ENCODE data around the gene SETBP1. TPM values are rescaled to one million over a fixed set of nuclear protein-coding genes. Genes with fewer than 3 reads are reported as not detected.

SETBP1 gene
- total RNA-seq, 1 donor from 2014 or later = 1.5 TPM

GRCh38 chr18:44895176-44895798, 214.6 kb downstream of the SETBP1 start:
- DNase-seq (ENCODE audit: extremely low read depth, low read depth, low spot score) = no peak

GRCh38 chr18:44896846-44897245, 216.2 kb downstream of the SETBP1 start:
- no peak for DNase-seq (ENCODE audit: extremely low read depth, low read depth, low spot score)

- DNase-seq (ENCODE audit: extremely low read depth, low read depth, low spot score) = no peak
Observed at GRCh38 chr18:44897411-44897810, 216.7 kb downstream of the SETBP1 start.

- no peak for DNase-seq (ENCODE audit: extremely low read depth, low read depth, low spot score)
Observed at GRCh38 chr18:44897816-44898215, 217.1 kb downstream of the SETBP1 start.

GRCh38 chr18:44898498-44898897, 217.8 kb downstream of the SETBP1 start:
- DNase-seq (ENCODE audit: extremely low read depth, low read depth, low spot score) = no peak

GRCh38 chr18:44899832-44900231, 219.1 kb downstream of the SETBP1 start:
- no peak for DNase-seq (ENCODE audit: extremely low read depth, low read depth, low spot score)

- no peak for DNase-seq (ENCODE audit: extremely low read depth, low read depth, low spot score)
Observed at GRCh38 chr18:44900627-44901026, 219.9 kb downstream of the SETBP1 start.

GRCh38 chr18:44901283-44901682, 220.6 kb downstream of the SETBP1 start:
- DNase-seq (ENCODE audit: extremely low read depth, low read depth, low spot score) = no peak

GRCh38 chr18:44903327-44903726, 222.6 kb downstream of the SETBP1 start:
- no peak for DNase-seq (ENCODE audit: extremely low read depth, low read depth, low spot score)

GRCh38 chr18:44904768-44905167, 224.1 kb downstream of the SETBP1 start:
- DNase-seq (ENCODE audit: extremely low read depth, low read depth, low spot score) = no peak

GRCh38 chr18:44909191-44909719, 228.6 kb downstream of the SETBP1 start:
- DNase-seq (ENCODE audit: extremely low read depth, low read depth, low spot score) = no peak

- DNase-seq (ENCODE audit: extremely low read depth, low read depth, low spot score) = no peak
Observed at GRCh38 chr18:44911260-44911659, 230.6 kb downstream of the SETBP1 start.

GRCh38 chr18:44911773-44912172, 231.1 kb downstream of the SETBP1 start:
- DNase-seq (ENCODE audit: extremely low read depth, low read depth, low spot score) = no peak

GRCh38 chr18:44912740-44913478, 232.2 kb downstream of the SETBP1 start:
- DNase-seq (ENCODE audit: extremely low read depth, low read depth, low spot score) = no peak

GRCh38 chr18:44914028-44914427, 233.3 kb downstream of the SETBP1 start:
- DNase-seq (ENCODE audit: extremely low read depth, low read depth, low spot score) = no peak

GRCh38 chr18:44915213-44915612, 234.5 kb downstream of the SETBP1 start:
- DNase-seq (ENCODE audit: extremely low read depth, low read depth, low spot score) = no peak

- DNase-seq (ENCODE audit: extremely low read depth, low read depth, low spot score) = no peak
Observed at GRCh38 chr18:44915661-44916060, 235.0 kb downstream of the SETBP1 start.

- no peak for DNase-seq (ENCODE audit: extremely low read depth, low read depth, low spot score)
Observed at GRCh38 chr18:44916429-44917207, 235.9 kb downstream of the SETBP1 start.

- DNase-seq (ENCODE audit: extremely low read depth, low read depth, low spot score) = no peak
Observed at GRCh38 chr18:44917216-44918141, 236.8 kb downstream of the SETBP1 start.

- no peak for DNase-seq (ENCODE audit: extremely low read depth, low read depth, low spot score)
Observed at GRCh38 chr18:44918142-44918476, 237.4 kb downstream of the SETBP1 start.

Measured in glomerular endothelial cell (primary cell).